PC-3 (cell line): ENCODE measurements around the gene CIC.

Experiments used
- EZH2 ChIP-seq: fragments of 300-600 bp; sonication (generic); IDR thresholded peaks from one replicate; pipeline ENCODE4 v1.6.1; 2017; ENCODE audit warnings: antibody characterized with exemption, mild to moderate bottlenecking, low read length; ENCODE audit not compliant: unreplicated experiment
- TF ChIP-seq, protein P1 (sequence below): fragments of 300-600 bp; sonication (generic); conservative IDR thresholded peaks from 2 replicates; pipeline ENCODE4 v1.5.1; 2017; ENCODE audit warnings: antibody characterized with exemption, low read depth, mild to moderate bottlenecking, low read length

GRCh38 chr19:42303101-42303464 is 34.0 kb downstream of the CIC start:
- TF ChIP-seq, protein P1, sequence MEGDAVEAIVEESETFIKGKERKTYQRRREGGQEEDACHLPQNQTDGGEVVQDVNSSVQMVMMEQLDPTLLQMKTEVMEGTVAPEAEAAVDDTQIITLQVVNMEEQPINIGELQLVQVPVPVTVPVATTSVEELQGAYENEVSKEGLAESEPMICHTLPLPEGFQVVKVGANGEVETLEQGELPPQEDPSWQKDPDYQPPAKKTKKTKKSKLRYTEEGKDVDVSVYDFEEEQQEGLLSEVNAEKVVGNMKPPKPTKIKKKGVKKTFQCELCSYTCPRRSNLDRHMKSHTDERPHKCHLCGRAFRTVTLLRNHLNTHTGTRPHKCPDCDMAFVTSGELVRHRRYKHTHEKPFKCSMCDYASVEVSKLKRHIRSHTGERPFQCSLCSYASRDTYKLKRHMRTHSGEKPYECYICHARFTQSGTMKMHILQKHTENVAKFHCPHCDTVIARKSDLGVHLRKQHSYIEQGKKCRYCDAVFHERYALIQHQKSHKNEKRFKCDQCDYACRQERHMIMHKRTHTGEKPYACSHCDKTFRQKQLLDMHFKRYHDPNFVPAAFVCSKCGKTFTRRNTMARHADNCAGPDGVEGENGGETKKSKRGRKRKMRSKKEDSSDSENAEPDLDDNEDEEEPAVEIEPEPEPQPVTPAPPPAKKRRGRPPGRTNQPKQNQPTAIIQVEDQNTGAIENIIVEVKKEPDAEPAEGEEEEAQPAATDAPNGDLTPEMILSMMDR, result no peak
- TF ChIP-seq EZH2, result no peak
